H1 (cell line): ENCODE measurements around the gene LRRFIP1. TPM values are rescaled to one million over a fixed set of nuclear protein-coding genes. Genes with fewer than 3 reads are reported as not detected.
A peak's percentile ranks its signal among the peaks of the same experiment; 100 is the strongest.

Experiments
- CTCF ChIA-PET: fragments of 300-600 bp; sonication (Branson Sonifier 250); formaldehyde crosslinking; loops from one replicate; lab custom pipeline; 2021; ENCODE audit not compliant: partially characterized antibody; lab: Charles Lee
- POLR2A ChIA-PET: fragments of 300-600 bp; sonication (Branson Sonifier 250); formaldehyde crosslinking; loops from one replicate; lab custom pipeline; 2021; ENCODE audit warnings: inconsistent platforms; ENCODE audit not compliant: partially characterized antibody; lab: Charles Lee
- DNase-seq, 2 experiments: peaks; one replicate each; pipeline versions ENCODE4 v3.0.0 to v3.0.0-alpha.2; 2010 to 2022; ENCODE audit warnings: low spot score in 2 of 2, low read depth in 1 of 2, mixed read lengths in 1 of 2
- FAIRE-seq: peaks from 2 replicates; lab custom pipeline; 2011; peaks lifted over from hg19 to GRCh38; lab: Jason Lieb, UNC
- H2AFZ ChIP-seq: 2 replicates; pipeline ENCODE4 v1.8.1; 2012; ENCODE audit warnings: low read length, inconsistent platforms
- H2AK5ac ChIP-seq: 2 replicates; pipeline ENCODE4 v1.6.1; 2013; ENCODE audit warnings: low read depth, low read length
- H2BK120ac ChIP-seq: replicated peaks from 2 replicates; pipeline ENCODE3; 2013; ENCODE audit warnings: low read depth, low read length, inconsistent platforms
- H2BK12ac ChIP-seq: 2 replicates; pipeline ENCODE4 v1.6.1; 2013; ENCODE audit warnings: low read depth, low read length
- H2BK15ac ChIP-seq: 2 replicates; pipeline ENCODE4 v1.6.1; 2013; ENCODE audit warnings: low read length
- H2BK20ac ChIP-seq: 2 replicates; pipeline ENCODE4 v1.6.1; 2013; ENCODE audit warnings: low read length
- H2BK5ac ChIP-seq: 2 replicates; pipeline ENCODE4 v1.6.1; 2013; ENCODE audit warnings: low read depth, low read length
- H3K14ac ChIP-seq: 2 replicates; pipeline ENCODE4 v1.6.1; 2013; ENCODE audit warnings: inconsistent platforms; ENCODE audit not compliant: insufficient read length
- H3K18ac ChIP-seq: 2 replicates; pipeline ENCODE4 v1.6.1; 2013; ENCODE audit warnings: low read length; ENCODE audit errors: extremely low read depth
- H3K23ac ChIP-seq: 2 replicates; pipeline ENCODE4 v1.6.1; 2013; ENCODE audit warnings: inconsistent platforms; ENCODE audit not compliant: insufficient read length
- H3K23me2 ChIP-seq: 2 replicates; pipeline ENCODE4 v1.6.1; 2013; ENCODE audit warnings: low read depth, low read length
- H3K27ac ChIP-seq: 2 replicates; pipeline ENCODE4 v1.6.1; 2011; ENCODE audit warnings: low read depth, low read length, inconsistent platforms
- H3K27me3 ChIP-seq, 4 experiments: replicated peaks in 1 of 4; 1 replicate in 1 of 4; 2 replicates in 3 of 4; pipeline versions ENCODE4 v1.6.1 to v1.8.1; 2011 to 2013; ENCODE audit warnings: low read length in 3 of 4, mild to moderate bottlenecking in 3 of 4, inconsistent platforms in 2 of 4, mixed read lengths in 2 of 4, moderate library complexity in 1 of 4; ENCODE audit not compliant: control insufficient read depth in 3 of 4, insufficient read depth in 3 of 4; ENCODE audit errors: extremely low read depth in 1 of 4
- H3K36me3 ChIP-seq, 4 experiments: 2 replicates each; pipeline versions ENCODE4 v1.6.1 to v1.8.1; 2011 to 2013; ENCODE audit warnings: mild to moderate bottlenecking in 4 of 4, low read length in 3 of 4, moderate library complexity in 2 of 4, control low read depth in 1 of 4, inconsistent platforms in 1 of 4; ENCODE audit not compliant: insufficient read depth in 4 of 4, control insufficient read depth in 2 of 4
- H3K4ac ChIP-seq: replicated peaks from 2 replicates; pipeline ENCODE3; 2013; ENCODE audit warnings: low read length, low read depth, mixed read lengths, inconsistent platforms; ENCODE audit not compliant: insufficient read length
- H3K4me1 ChIP-seq, 4 experiments: replicated peaks in 1 of 4; 1 replicate in 1 of 4; 2 replicates in 3 of 4; pipeline versions ENCODE4 v1.6.1 to v1.8.1; 2011 to 2013; ENCODE audit warnings: low read length in 3 of 4, inconsistent platforms in 2 of 4, mixed read lengths in 1 of 4; ENCODE audit not compliant: insufficient read depth in 4 of 4, control insufficient read depth in 3 of 4
- H3K4me2 ChIP-seq, 2 experiments: 2 replicates each; pipeline versions ENCODE4 v1.6.1 to v1.8.1; 2011 to 2013; ENCODE audit warnings: low read depth in 2 of 2, low read length in 2 of 2, control low read depth in 1 of 2, inconsistent platforms in 1 of 2, mild to moderate bottlenecking in 1 of 2; ENCODE audit not compliant: insufficient read depth in 1 of 2
- H3K4me3 ChIP-seq, 4 experiments: fragments of 200-600, 300-600 bp in 1 of 4; sonication (generic), shearing (Covaris generic), sonication (Bioruptor Twin) in 1 of 4; 2 replicates each; pipeline versions ENCODE4 v1.5.1 to v1.8.1; 2011 to 2016; ENCODE audit warnings: low read length in 4 of 4, low read depth in 3 of 4, control low read depth in 2 of 4, inconsistent platforms in 2 of 4, mild to moderate bottlenecking in 2 of 4, mixed read lengths in 1 of 4, moderate library complexity in 1 of 4; ENCODE audit not compliant: insufficient read depth in 2 of 4; ENCODE audit errors: extremely low read depth in 1 of 4
- H3K56ac ChIP-seq: replicated peaks from 2 replicates; pipeline ENCODE3; 2013; ENCODE audit warnings: low read depth, mild to moderate bottlenecking, mixed read lengths, low read length, inconsistent platforms; ENCODE audit not compliant: insufficient read length
- H3K79me1 ChIP-seq: 2 replicates; pipeline ENCODE4 v1.6.1; 2013; ENCODE audit warnings: low read depth, low read length, control low read depth
- H3K79me2 ChIP-seq, 2 experiments: 2 replicates each; pipeline versions ENCODE4 v1.6.1 to v1.8.1; 2012 to 2013; ENCODE audit warnings: low read length in 2 of 2, mild to moderate bottlenecking in 2 of 2, inconsistent platforms in 1 of 2; ENCODE audit not compliant: insufficient read depth in 2 of 2, control insufficient read depth in 1 of 2
- H3K9ac ChIP-seq, 4 experiments: replicated peaks in 1 of 4; 1 replicate in 1 of 4; 2 replicates in 3 of 4; pipeline versions ENCODE4 v1.6.1 to v1.8.1; 2011 to 2013; ENCODE audit warnings: low read depth in 3 of 4, low read length in 3 of 4, control low read depth in 2 of 4, mild to moderate bottlenecking in 2 of 4, moderate library complexity in 2 of 4, inconsistent platforms in 1 of 4; ENCODE audit errors: extremely low read depth in 1 of 4
- H3K9me3 ChIP-seq, 2 experiments: 2 replicates each; pipeline versions ENCODE4 v1.6.1 to v1.8.1; 2012 to 2013; ENCODE audit warnings: mild to moderate bottlenecking in 2 of 2, moderate library complexity in 2 of 2, control low read depth in 1 of 2, inconsistent platforms in 1 of 2, low read depth in 1 of 2, low read length in 1 of 2, mixed read lengths in 1 of 2; ENCODE audit not compliant: insufficient read depth in 2 of 2
- H4K20me1 ChIP-seq, 2 experiments: replicated peaks in 1 of 2; 2 replicates each; pipeline versions ENCODE3 to v1.8.1; 2011 to 2013; ENCODE audit warnings: inconsistent platforms in 2 of 2, low read length in 2 of 2, mild to moderate bottlenecking in 1 of 2; ENCODE audit not compliant: insufficient read depth in 2 of 2, control insufficient read depth in 1 of 2
- H4K5ac ChIP-seq: 2 replicates; pipeline ENCODE4 v1.6.1; 2013; ENCODE audit warnings: low read length, low read depth, mixed read lengths, inconsistent platforms; ENCODE audit not compliant: insufficient read length
- H4K8ac ChIP-seq: 2 replicates; pipeline ENCODE4 v1.8.0; 2013; ENCODE audit warnings: mild to moderate bottlenecking, moderate library complexity, low read length, inconsistent platforms; ENCODE audit not compliant: insufficient read depth; ENCODE audit errors: extremely low read depth
- H4K91ac ChIP-seq: replicated peaks from 2 replicates; pipeline ENCODE3; 2013; ENCODE audit warnings: low read length, mixed read lengths, inconsistent platforms; ENCODE audit not compliant: insufficient read length
- EP300 ChIP-seq, 2 experiments: IDR thresholded peaks; 1 replicate in 1 of 2; 2 replicates in 1 of 2; pipeline ENCODE4 v1.6.1; 2011 to 2012; ENCODE audit warnings: low read depth in 2 of 2, low read length in 2 of 2, mild to moderate bottlenecking in 2 of 2, borderline replicate concordance in 1 of 2, inconsistent platforms in 1 of 2, moderate library complexity in 1 of 2
- SIX5 ChIP-seq: IDR thresholded peaks from 2 replicates; pipeline ENCODE4 v1.6.1; 2011; ENCODE audit warnings: mild to moderate bottlenecking, low read depth, low read length
- SP2 ChIP-seq: IDR thresholded peaks from 2 replicates; pipeline ENCODE4 v1.6.1; 2012; ENCODE audit warnings: mild to moderate bottlenecking, low read length, inconsistent platforms
- YY1 ChIP-seq: IDR thresholded peaks from 2 replicates; pipeline ENCODE4 v1.6.1; 2011; ENCODE audit warnings: low read depth, mild to moderate bottlenecking, low read length
- WGBS, 2 experiments: shearing (Covaris generic) in 1 of 2; methylation state at CpG; one replicate each; pipeline versions ENCODE4 v1.1.6 to v1.1.7; 2013 to 2015; ENCODE audit warnings: low lambda C conversion rate in 2 of 2, mixed read lengths in 2 of 2, inconsistent platforms in 1 of 2, low coverage in 1 of 2, missing lambda C conversion rate in 1 of 2; ENCODE audit not compliant: insufficient replicate concordance in 2 of 2, insufficient coverage in 1 of 2, insufficient read length in 1 of 2; ENCODE audit errors: extremely low coverage in 1 of 2, missing lambda C conversion rate in 1 of 2; 5-methylcytosine and 5-hydroxymethylcytosine counted together
- polyA plus RNA-seq, 7 experiments: library from polyadenylated mRNA; depleted of rRNA in 3 of 7; stranded (reverse) in 5 of 7; unstranded in 2 of 7; fragments of >200 nt in 5 of 7; fragments of 200-250 nt in 2 of 7; gene quantifications; 1 replicate in 5 of 7; 2 replicates in 1 of 7; 4 replicates in 1 of 7; pipeline versions ENCODE4 v1.2.1 to v1.2.3, GENCODE V29; 2011 to 2013; ENCODE audit warnings: missing spikeins in 2 of 7, mixed read lengths in 2 of 7
- total RNA-seq: library from RNA; stranded (reverse); fragmentation: NEBNext Ultra II Directional; extraction: Animal tissue kit (Norgen Biotek cat#: 25700); gene quantifications from 2 replicates; pipeline ENCODE4 v1.2.1, GENCODE V29; 2021

The LRRFIP1 gene
- total and polyA plus RNA-seq, 2 of the 8 experiments (the other 6 are each of a cell fraction or from before 2014, with no cell fraction given) = 12.1 to 75.8 TPM

- no peak overlapping the region for H4K5ac ChIP-seq
- CTCF ChIA-PET = interaction anchor here (1.1 to 2.4 kb wide), 6 partner anchors 14 to 189 kb away, joined by 3 to 7 read pairs (median 4); no protein-coding TSS in a partner anchor
- peaks cover 22% of the 10 kb centered on the region for H3K79me1 ChIP-seq
- H4K8ac ChIP-seq = 0 out of 2 replicates have a peak overlapping the region, but pooled peaks have one; percentile 9
- POLR2A ChIA-PET = interaction anchor here (1.4 to 2.1 kb wide), 4 partner anchors 8 to 78 kb away, joined by 3 to 6 read pairs (median 6); no protein-coding TSS in a partner anchor
- no peak for DNase-seq
- H3K79me2 ChIP-seq = peaks cover 0 to 86% of the 10 kb centered on the region in 2 experiments; a peak in 2 of 4 replicates
- peak overlapping the region; percentile 80; the same call in 1 of the 2 replicates for H2BK5ac ChIP-seq
- no peaks in the 10 kb centered on the region for H3K36me3 ChIP-seq
- H3K18ac ChIP-seq = peak overlapping the region; percentile 38; the same call in 1 of the 2 replicates
- H3K4me3 ChIP-seq = no peak overlapping the region
- peak overlapping the region; percentile 69; the same call in 1 of the 2 replicates for H3K27ac ChIP-seq
- H4K91ac ChIP-seq = peak overlapping the region; percentile 75
- no peaks in the 10 kb centered on the region for H3K9me3 ChIP-seq
- H2BK120ac ChIP-seq = peak overlapping the region; percentile 49
- no peak for FAIRE-seq
- H2BK20ac ChIP-seq = peak overlapping the region; percentile 95
- no peak overlapping the region for H3K23ac ChIP-seq
- no peak overlapping the region for H3K14ac ChIP-seq
- H3K23me2 ChIP-seq = no peaks in the 10 kb centered on the region
- TF ChIP-seq EP300 (IDR thresholded peaks at IDR 0.05; ENCODE audit: borderline replicate concordance in 1 of 2, low read depth in 2 of 2, low read length in 2 of 2) (no peak), SIX5 (no peak), YY1 (no peak), SP2 (no peak)
- WGBS, 2 experiments = 82% methylated on average over 17 of the region's 17 CpGs; no CpG with 5 or more reads in 1 of the 2 experiments
- no peak overlapping the region for H2AFZ ChIP-seq
- H4K20me1 ChIP-seq = peaks cover 3 to 18% of the 10 kb centered on the region in 2 experiments
- H3K9ac ChIP-seq = no peak overlapping the region; a peak in 1 of 7 replicates
- H2BK12ac ChIP-seq = peak overlapping the region; percentile 89; the same call in 1 of the 2 replicates
- peak overlapping the region; percentile 34 for H3K4ac ChIP-seq
- peak overlapping the region; percentile 99; the same call in 1 of the 2 replicates for H2BK15ac ChIP-seq
- H2AK5ac ChIP-seq = peak overlapping the region; percentile 70; the same call in 1 of the 2 replicates
- no peaks in the 10 kb centered on the region for H3K27me3 ChIP-seq
- H3K4me1 ChIP-seq = peaks cover 24 to 48% (median 41%) of the 10 kb centered on the region in 4 experiments
- no peak overlapping the region for H3K56ac ChIP-seq
- peak overlapping the region in 1 of 2 experiments; percentile 20; a peak in 1 of 4 replicates for H3K4me2 ChIP-seq
Measured at GRCh38 chr2:237701033-237701858, 73.9 kb downstream of the LRRFIP1 start.
